Uterus (tissue), 4 donors: ENCODE results near the gene ANG. TPM values are rescaled to one million over a fixed set of nuclear protein-coding genes. Genes with fewer than 3 reads are reported as not detected.

Experiments used
- DNase-seq, 2 donors: peaks; one replicate each; pipeline ENCODE4 v3.0.0-alpha.2; 2019 to 2020
- H3K27ac ChIP-seq, 2 donors: fragments of 200-600 bp; sonication (generic); 1 replicate in 1 of 2; 2 replicates in 1 of 2; pipeline ENCODE4 v1.5.1; 2016 to 2018
- H3K27me3 ChIP-seq, 2 donors: fragments of 200-600 bp; sonication (generic); one replicate each; pipeline ENCODE4 v1.5.1; 2018 to 2019; ENCODE audit warnings: control low read depth in 1 of 2
- H3K36me3 ChIP-seq, 2 donors: fragments of 200-600 bp; sonication (generic); one replicate each; pipeline ENCODE4 v1.5.1; 2019; ENCODE audit warnings: control low read depth in 1 of 2
- H3K4me1 ChIP-seq, 2 donors: fragments of 200-600 bp; sonication (generic); one replicate each; pipeline ENCODE4 v1.5.1; 2018 to 2019; ENCODE audit warnings: control low read depth in 1 of 2
- H3K4me3 ChIP-seq, 2 donors: fragments of 200-600 bp; sonication (generic); 1 replicate in 1 of 2; 2 replicates in 1 of 2; pipeline ENCODE4 v1.5.1; 2018 to 2019; ENCODE audit warnings: mild to moderate bottlenecking in 1 of 2
- H3K9me3 ChIP-seq, 2 donors: fragments of 200-600 bp; sonication (generic); one replicate each; pipeline ENCODE4 v1.5.1; 2019; ENCODE audit warnings: control low read depth in 1 of 2
- CTCF ChIP-seq, 4 experiments: fragments of 200-600 bp in 2 of 4; fragments of 450-650 bp in 2 of 4; sonication (generic) in 2 of 4; IDR thresholded peaks; one replicate each; pipeline ENCODE4 v1.5.1; 2016 to 2019; ENCODE audit warnings: antibody characterized with exemption in 4 of 4, mild to moderate bottlenecking in 2 of 4, moderate library complexity in 1 of 4
- POLR2A ChIP-seq, 2 donors: fragments of 450-650 bp; IDR thresholded peaks; one replicate each; pipeline ENCODE4 v1.6.1; 2016; ENCODE audit warnings: antibody characterized with exemption in 2 of 2, mild to moderate bottlenecking in 1 of 2, moderate library complexity in 1 of 2
- intact Hi-C: fragments of 100-400 bp; cut with DNase I; formaldehyde crosslinking; loops from one replicate; pipeline ENCODE4 v1.15.1; 2023; ENCODE audit warnings: low total_unique reads
- small RNA-seq: library from RNA; depleted of rRNA; stranded (forward); fragments of <200 nt; gene quantifications from one replicate; pipeline ENCODE3, GENCODE V24; 2016
- total RNA-seq, 4 donors: library from RNA; depleted of rRNA in 3 of 4; stranded (reverse); fragments of >200 nt in 3 of 4; gene quantifications; one replicate each; pipeline versions ENCODE4 v1.1.0 to v1.2.4, GENCODE V29; 2014 to 2023
- donor health status: DM: yes; HTN: yes; CAD: no.

ANG gene
- total RNA-seq, 4 donors from 2014 or later = 4.2 to 20.8 (median 12.2) TPM

- no peaks in the 10 kb centered on the region for H3K36me3 ChIP-seq
- no peak overlapping the region for H3K4me3 ChIP-seq
- intact Hi-C loops = no loop called here
- no peaks in the 10 kb centered on the region for H3K4me1 ChIP-seq
- DNase-seq = no peak
- no peaks in the 10 kb centered on the region for H3K9me3 ChIP-seq
- H3K27me3 ChIP-seq = no peaks in the 10 kb centered on the region
- H3K27ac ChIP-seq = no peak overlapping the region
- TF ChIP-seq CTCF (IDR thresholded peaks at IDR 0.05) (no peak), POLR2A (IDR thresholded peaks at IDR 0.05) (no peak)
These were observed 55.0 kb downstream of the ANG start for GRCh38 chr14:20743556-20743955.

Small RNAs within 50 kb of the gene (small RNA-seq; reads per million reads assigned to genes)
- gene RF00019 = not detected

Other genes starting within 250 kb of the ANG start
- 100 to 1,000 TPM in 1 of 4 donors, 10 to 100 TPM in 3; 38.7 to 105 (median 53.0) TPM for gene OSGEP, start 234.0 kb upstream of the ANG start, total RNA-seq
- 100 to 1,000 TPM in 1 of 4 donors, 10 to 100 TPM in 3; 52.4 to 208 (median 93.3) TPM for gene APEX1, start 233.5 kb upstream of the ANG start, total RNA-seq
- gene PIP4P1, start 227.3 kb upstream of the ANG start, total RNA-seq = 10 to 100 TPM; 16.4 to 39.1 (median 22.8) TPM
- gene PNP, start 219.4 kb upstream of the ANG start, total RNA-seq = 10 to 100 TPM; 12.7 to 46.9 (median 14.3) TPM
- gene RNASE10, start 183.2 kb upstream of the ANG start, total RNA-seq = under 1 TPM in 1 of 4 donors, not detected in 3; 0.76 TPM
- not detected for gene RNASE9, start 127.7 kb upstream of the ANG start, total RNA-seq
- gene RNASE11, start 100.8 kb upstream of the ANG start, total RNA-seq = not detected
- not detected for gene RNASE12, start 97.4 kb upstream of the ANG start, total RNA-seq
- not detected for gene OR6S1, start 47.1 kb upstream of the ANG start, total RNA-seq
- gene RNASE4, start 4.2 kb upstream of the ANG start, total RNA-seq = 100 to 1,000 TPM in 1 of 4 donors, 10 to 100 TPM in 3; 26.3 to 159 (median 76.3) TPM
- not detected for gene EDDM3A, start 57.1 kb downstream of the ANG start, total RNA-seq
- gene EDDM3B, start 79.6 kb downstream of the ANG start, total RNA-seq = not detected
- 1 to 10 TPM in 3 of 4 donors, under 1 TPM in 1; 0.77 to 4.2 (median 3.7) TPM for gene RNASE6, start 92.5 kb downstream of the ANG start, total RNA-seq
- gene RNASE1, start 114.1 kb downstream of the ANG start, total RNA-seq = 100 to 1,000 TPM; 107 to 299 (median 167) TPM
- gene RNASE3, start 202.6 kb downstream of the ANG start, total RNA-seq = not detected